ENCODE data around the gene EEF1A2.
"Not testable (repeated sequence)": the region's sequence is repeated elsewhere in the genome, so short reads cannot be mapped to it uniquely, and the experiment has no call there.

The EEF1A2 gene

GRCh38 chr20:63519668-63520503, 21.0 kb upstream of the EEF1A2 start:
- DNase-seq (ENCODE audit: low read depth), result no peak
- peak overlapping the region; percentile 82 for H3K4me3 ChIP-seq (ENCODE audit: low read depth, low read length)
- TF ChIP-seq CTCF (conservative IDR thresholded peaks at IDR 0.05; ENCODE audit: low read depth, low read length), result peak; percentile 25

GRCh38 chr20:63518946-63519667, 20.2 kb upstream of the EEF1A2 start:
- H3K4me3 ChIP-seq (ENCODE audit: low read depth, low read length), result peak overlapping the region; percentile 82
- TF ChIP-seq CTCF (conservative IDR thresholded peaks at IDR 0.05; ENCODE audit: low read depth, low read length), result no peak
- no peak for DNase-seq (ENCODE audit: low read depth)

GRCh38 chr20:63518351-63518861, 19.5 kb upstream of the EEF1A2 start:
- no peak for DNase-seq (ENCODE audit: low read depth)
- H3K4me3 ChIP-seq (ENCODE audit: low read depth, low read length), result no peak overlapping the region
- TF ChIP-seq CTCF (conservative IDR thresholded peaks at IDR 0.05; ENCODE audit: low read depth, low read length), result peak; percentile 41

- no peak for TF ChIP-seq CTCF (conservative IDR thresholded peaks at IDR 0.05; ENCODE audit: low read depth, low read length)
- no peak for DNase-seq (ENCODE audit: low read depth)
- no peak overlapping the region for H3K4me3 ChIP-seq (ENCODE audit: low read depth, low read length)
Measured at GRCh38 chr20:63517376-63518309, 18.8 kb upstream of the EEF1A2 start.

- DNase-seq (ENCODE audit: low read depth), result not testable (repeated sequence)
Measured at GRCh38 chr20:63514520-63514919, 15.6 kb upstream of the EEF1A2 start.

GRCh38 chr20:63513207-63513606, 14.3 kb upstream of the EEF1A2 start:
- no peak for DNase-seq (ENCODE audit: low read depth)
- H3K4me3 ChIP-seq (ENCODE audit: low read depth, low read length), result no peak overlapping the region
- no peak for TF ChIP-seq CTCF (conservative IDR thresholded peaks at IDR 0.05; ENCODE audit: low read depth, low read length)

More at GRCh38 chr20:63514520-63514919, 15.6 kb upstream of the EEF1A2 start:
- not testable (repeated sequence) for H3K4me3 ChIP-seq (ENCODE audit: low read depth, low read length)

Measured in choroid plexus epithelial cell (primary cell).